ENCODE results near the gene COL8A1.

GRCh38 chr3:99767291-99767690 lies 128.9 kb downstream of the COL8A1 start:
- no peak for TF ChIP-seq BRD4 (IDR thresholded peaks at IDR 0.05)
- TF ChIP-seq ZNF583 (CRISPR knock-in tag; IDR thresholded peaks at IDR 0.05) = no peak
- TF ChIP-seq SFPQ (IDR thresholded peaks at IDR 0.05; ENCODE audit: low read depth, low read length) = no peak
- TF ChIP-seq ZFX (CRISPR knock-in tag; IDR thresholded peaks at IDR 0.05) = no peak
